WTC11 (cell line): ENCODE measurements around the gene MARK3. TPM values are rescaled to one million over a fixed set of nuclear protein-coding genes. Genes with fewer than 3 reads are reported as not detected.

ENCODE experiments used
- CBFB ChIP-seq: sonication (generic); formaldehyde crosslinking; IDR thresholded peaks from 2 replicates; pipeline ENCODE4 v1.8.1; 2022; ENCODE audit warnings: mild to moderate bottlenecking, low read depth, missing genetic modification reagents
- CREB1 ChIP-seq: sonication (generic); formaldehyde crosslinking; IDR thresholded peaks from 2 replicates; pipeline ENCODE4 v1.8.0; 2023; ENCODE audit warnings: mild to moderate bottlenecking, missing genetic modification reagents
- E2F1 ChIP-seq: sonication (generic); formaldehyde crosslinking; IDR thresholded peaks from 2 replicates; pipeline ENCODE4 v1.8.0; 2022; ENCODE audit warnings: mild to moderate bottlenecking, missing genetic modification reagents
- ERG ChIP-seq: fragments of 250-450 bp; sonication (Bioruptor Pico); IDR thresholded peaks from 2 replicates; pipeline ENCODE4 v1.8.0; 2021; ENCODE audit warnings: mild to moderate bottlenecking
- ESRRA ChIP-seq: sonication (generic); formaldehyde crosslinking; IDR thresholded peaks from 2 replicates; pipeline ENCODE4 v1.8.1; 2022; ENCODE audit warnings: mild to moderate bottlenecking, missing genetic modification reagents, borderline replicate concordance
- FOXK1 ChIP-seq: sonication (generic); formaldehyde crosslinking; IDR thresholded peaks from 2 replicates; pipeline ENCODE4 v1.8.0; 2022; ENCODE audit warnings: mild to moderate bottlenecking, moderate library complexity, missing genetic modification reagents
- FOXP1 ChIP-seq: sonication (generic); formaldehyde crosslinking; IDR thresholded peaks from 2 replicates; pipeline ENCODE4 v1.8.0; 2022; ENCODE audit warnings: missing genetic modification reagents, mild to moderate bottlenecking, moderate library complexity, borderline replicate concordance
- FOXP4 ChIP-seq: sonication (generic); formaldehyde crosslinking; IDR thresholded peaks from 2 replicates; pipeline ENCODE4 v1.8.0; 2022; ENCODE audit warnings: mild to moderate bottlenecking, missing genetic modification reagents
- GRHL2 ChIP-seq: fragments of 250-450 bp; sonication (Bioruptor Pico); IDR thresholded peaks from 2 replicates; pipeline ENCODE4 v1.8.0; 2022; ENCODE audit warnings: mild to moderate bottlenecking, moderate library complexity; ENCODE audit not compliant: insufficient replicate concordance, severe bottlenecking
- GTF2I ChIP-seq: fragments of 250-450 bp; sonication (Bioruptor Pico); conservative IDR thresholded peaks from 2 replicates; pipeline ENCODE4 v1.4.0; 2021; ENCODE audit warnings: mild to moderate bottlenecking
- IRF1 ChIP-seq: sonication (generic); formaldehyde crosslinking; IDR thresholded peaks from 2 replicates; pipeline ENCODE4 v1.8.0; 2023; ENCODE audit warnings: missing genetic modification reagents
- IRF2 ChIP-seq: sonication (generic); formaldehyde crosslinking; IDR thresholded peaks from 2 replicates; pipeline ENCODE4 v1.8.0; 2022; ENCODE audit warnings: low read depth, missing genetic modification reagents, borderline replicate concordance
- MAX ChIP-seq: sonication (generic); formaldehyde crosslinking; IDR thresholded peaks from 2 replicates; pipeline ENCODE4 v1.8.0; 2022; ENCODE audit warnings: mild to moderate bottlenecking, missing genetic modification reagents
- MLX ChIP-seq: sonication (generic); formaldehyde crosslinking; IDR thresholded peaks from 2 replicates; pipeline ENCODE4 v1.8.1; 2023; ENCODE audit warnings: mild to moderate bottlenecking, missing genetic modification reagents, moderate library complexity
- MXD4 ChIP-seq: fragments of 250-450 bp; sonication (Bioruptor Pico); IDR thresholded peaks from 2 replicates; pipeline ENCODE4 v1.8.0; 2021; ENCODE audit warnings: mild to moderate bottlenecking, moderate library complexity, borderline replicate concordance
- NFYB ChIP-seq: sonication (generic); formaldehyde crosslinking; conservative IDR thresholded peaks from 2 replicates; pipeline ENCODE4 v1.8.0; 2022; ENCODE audit warnings: low read depth, missing genetic modification reagents
- NR1H2 ChIP-seq: sonication (generic); formaldehyde crosslinking; IDR thresholded peaks from 2 replicates; pipeline ENCODE4 v1.9.0; 2021; ENCODE audit warnings: mild to moderate bottlenecking, moderate library complexity, missing genetic modification reagents
- PRRX2 ChIP-seq: fragments of 250-450 bp; sonication (Bioruptor Pico); IDR thresholded peaks from 2 replicates; pipeline ENCODE4 v1.8.0; 2021; ENCODE audit warnings: mild to moderate bottlenecking
- SMAD4 ChIP-seq: sonication (generic); formaldehyde crosslinking; IDR thresholded peaks from 2 replicates; pipeline ENCODE4 v1.8.0; 2022; ENCODE audit warnings: mild to moderate bottlenecking, missing genetic modification reagents
- SP1 ChIP-seq: sonication (generic); formaldehyde crosslinking; conservative IDR thresholded peaks from 2 replicates; pipeline ENCODE4 v1.8.1; 2022; ENCODE audit warnings: missing genetic modification reagents
- ZNF425 ChIP-seq: fragments of 250-450 bp; sonication (Bioruptor Pico); conservative IDR thresholded peaks from 2 replicates; pipeline ENCODE4 v1.9.0; 2021; ENCODE audit warnings: mild to moderate bottlenecking
- ZNF532 ChIP-seq: fragments of 250-450 bp; sonication (Bioruptor Pico); IDR thresholded peaks from 2 replicates; pipeline ENCODE4 v1.9.0; 2021; ENCODE audit warnings: mild to moderate bottlenecking, borderline replicate concordance
- ZSCAN18 ChIP-seq: fragments of 250-450 bp; sonication (Bioruptor Pico); IDR thresholded peaks from 2 replicates; pipeline ENCODE4 v2.1.2; 2022; ENCODE audit warnings: mild to moderate bottlenecking, moderate library complexity
- total RNA-seq: library from RNA; stranded (reverse); gene quantifications from 3 replicates; pipeline ENCODE4 v1.2.3, GENCODE V29; 2021

MARK3 gene
- total RNA-seq, 1 experiment from 2014 or later = 93.7 TPM

- TF ChIP-seq PRRX2 (CRISPR knock-in tag) (no peak), SMAD4 (CRISPR knock-in tag) (no peak), ESRRA (CRISPR knock-in tag) (no peak; the same call in 1 of the 2 replicates), GTF2I (CRISPR knock-in tag) (no peak), MLX (CRISPR knock-in tag) (no peak), GRHL2 (CRISPR knock-in tag) (no peak), ZSCAN18 (CRISPR knock-in tag) (no peak), FOXP1 (CRISPR knock-in tag) (no peak; the same call in 1 of the 2 replicates), FOXK1 (CRISPR knock-in tag) (peak; percentile 76; the same call in 1 of the 2 replicates), MAX (CRISPR knock-in tag) (peak; percentile 43; the same call in 1 of the 2 replicates), FOXP4 (CRISPR knock-in tag) (no peak), SP1 (CRISPR knock-in tag) (no peak; the same call in 1 of the 2 replicates), NR1H2 (CRISPR knock-in tag) (no peak), NFYB (CRISPR knock-in tag) (no peak), CBFB (CRISPR knock-in tag) (no peak), CREB1 (0 out of 2 replicates have a peak, but pooled peaks have one; percentile 39), MXD4 (CRISPR knock-in tag) (no peak), E2F1 (CRISPR knock-in tag) (no peak), ZNF425 (CRISPR knock-in tag) (no peak), ERG (CRISPR knock-in tag) (no peak), IRF1 (no peak), IRF2 (no peak), ZNF532 (CRISPR knock-in tag) (no peak)
Measured at GRCh38 chr14:103521951-103522563, 136.8 kb downstream of the MARK3 start (continued).
